Keratinocyte (primary cell): ENCODE data around the gene SPRYD3. TPM values are rescaled to one million over a fixed set of nuclear protein-coding genes. Genes with fewer than 3 reads are reported as not detected.
A peak's percentile ranks its signal among the peaks of the same experiment; 100 is the strongest.

ENCODE experiments used
- DNase-seq: peaks from one replicate; pipeline ENCODE4 v3.0.0-alpha.2; 2011; ENCODE audit warnings: low read depth, missing footprints, low spot score
- FAIRE-seq: peaks from 2 replicates; lab custom pipeline; 2011; peaks lifted over from hg19 to GRCh38; lab: Jason Lieb, UNC
- H2AFZ ChIP-seq: 2 replicates; pipeline ENCODE4 v1.6.0; 2012; ENCODE audit warnings: low read length, control low read depth, inconsistent platforms; ENCODE audit not compliant: control insufficient read depth
- H3K27ac ChIP-seq: 2 replicates; pipeline ENCODE4 v1.5.1; 2011; ENCODE audit warnings: low read length; ENCODE audit not compliant: control insufficient read depth, insufficient read depth
- H3K27me3 ChIP-seq: 3 replicates; pipeline ENCODE4 v1.6.0; 2011; ENCODE audit warnings: low read length; ENCODE audit not compliant: control insufficient read depth, insufficient read depth; ENCODE audit errors: extremely low read depth
- H3K36me3 ChIP-seq, 2 experiments: 2 replicates in 1 of 2; 3 replicates in 1 of 2; pipeline ENCODE4 v1.5.1; 2011; ENCODE audit warnings: low read length in 2 of 2, mild to moderate bottlenecking in 1 of 2; ENCODE audit not compliant: control insufficient read depth in 2 of 2, insufficient read depth in 2 of 2; ENCODE audit errors: extremely low read depth in 1 of 2
- H3K4me1 ChIP-seq: 3 replicates; pipeline ENCODE4 v1.5.1; 2011; ENCODE audit warnings: low read length; ENCODE audit not compliant: control insufficient read depth, insufficient read depth; ENCODE audit errors: extremely low read depth
- H3K4me2 ChIP-seq: 3 replicates; pipeline ENCODE4 v1.6.0; 2011; ENCODE audit warnings: low read depth, low read length; ENCODE audit not compliant: control insufficient read depth, insufficient read depth; ENCODE audit errors: extremely low read depth
- H3K4me3 ChIP-seq, 3 experiments: fragments of 200-600 bp in 1 of 3; sonication (generic) in 1 of 3; 2 replicates in 2 of 3; 3 replicates in 1 of 3; pipeline ENCODE4 v1.5.1; 2011 to 2016; ENCODE audit warnings: low read length in 3 of 3, mild to moderate bottlenecking in 3 of 3, control low read depth in 2 of 3, inconsistent platforms in 1 of 3, low read depth in 1 of 3, mixed read lengths in 1 of 3, mixed run types in 1 of 3, moderate library complexity in 1 of 3; ENCODE audit not compliant: control insufficient read depth in 2 of 3, insufficient read depth in 2 of 3; ENCODE audit errors: extremely low read depth in 1 of 3
- H3K79me2 ChIP-seq: 2 replicates; pipeline ENCODE4 v1.6.0; 2012; ENCODE audit warnings: low read length; ENCODE audit not compliant: control insufficient read depth, insufficient read depth
- H3K9ac ChIP-seq: 3 replicates; pipeline ENCODE4 v1.6.0; 2011; ENCODE audit warnings: low read length; ENCODE audit not compliant: control insufficient read depth, insufficient read depth; ENCODE audit errors: extremely low read depth
- H3K9me1 ChIP-seq: 3 replicates; pipeline ENCODE4 v1.6.0; 2011; ENCODE audit warnings: low read length; ENCODE audit not compliant: control insufficient read depth, insufficient read depth; ENCODE audit errors: extremely low read depth
- H3K9me3 ChIP-seq: 2 replicates; pipeline ENCODE4 v1.5.1; 2012; ENCODE audit warnings: low read depth, low read length; ENCODE audit not compliant: control insufficient read depth
- H4K20me1 ChIP-seq: 3 replicates; pipeline ENCODE4 v1.6.0; 2011; ENCODE audit warnings: low read length; ENCODE audit not compliant: control insufficient read depth, insufficient read depth; ENCODE audit errors: extremely low read depth
- EZH2 ChIP-seq: IDR thresholded peaks from one replicate; pipeline ENCODE4 v1.6.1; 2012; ENCODE audit warnings: inconsistent platforms, mild to moderate bottlenecking, low read length, moderate library complexity
- dilution Hi-C: fragments of 300-500 bp; cut with MboI; formaldehyde crosslinking; loops from one replicate; pipeline ENCODE4 v1.7.0; 2020; ENCODE audit warnings: low sequenced_read_pairs; ENCODE audit not compliant: extremely low pct_ligation_motif_present
- polyA plus RNA-seq, 5 experiments: library from polyadenylated mRNA; depleted of rRNA in 3 of 5; stranded (reverse) in 3 of 5; stranded (forward) in 1 of 5; unstranded in 1 of 5; fragments of >200 nt; gene quantifications; 1 replicate in 1 of 5; 2 replicates in 3 of 5; 3 replicates in 1 of 5; pipeline versions ENCODE4 v1.2.1 to v1.2.3, GENCODE V29; 2011 to 2012; ENCODE audit warnings: missing spikeins in 2 of 5, low read depth in 1 of 5, low replicate concordance in 1 of 5
- TF ChIP-seq, protein P1 (sequence below), 3 experiments: IDR thresholded peaks in 1 of 3; conservative IDR thresholded peaks in 1 of 3; optimal IDR thresholded peaks in 1 of 3; 2 replicates in 2 of 3; 3 replicates in 1 of 3; pipeline versions ENCODE3 to v1.5.1; 2011; ENCODE audit warnings: low read length in 3 of 3, mild to moderate bottlenecking in 3 of 3, moderate library complexity in 2 of 3, control low read depth in 1 of 3, inconsistent platforms in 1 of 3; ENCODE audit not compliant: insufficient read depth in 2 of 3; ENCODE audit errors: extremely low read depth in 1 of 3

The SPRYD3 gene
- polyA plus RNA-seq, 1 donor (not counting 4 experiments of a cell fraction or from before 2014, with no cell fraction given), result 27.5 TPM

GRCh38 chr12:53054112-53054878, 24.9 kb downstream of the SPRYD3 start:
- peaks cover 0 to 3% of the 10 kb centered on the region in 2 experiments for H3K36me3 ChIP-seq
- H3K4me3 ChIP-seq, result peak overlapping the region; percentile 54 to 90 (median 85)
- H3K9me3 ChIP-seq, result no peaks in the 10 kb centered on the region
- dilution Hi-C loops, result no loop called here
- H2AFZ ChIP-seq, result peak overlapping the region; percentile 94
- peaks cover 26% of the 10 kb centered on the region for H3K4me1 ChIP-seq
- H3K9me1 ChIP-seq, result peaks cover 3% of the 10 kb centered on the region
- H3K27ac ChIP-seq, result peak overlapping the region; percentile 86
- no peaks in the 10 kb centered on the region for H3K79me2 ChIP-seq
- H3K9ac ChIP-seq, result peak overlapping the region; percentile 84
- peak overlapping the region; percentile 79 for H3K4me2 ChIP-seq
- FAIRE-seq (peak; percentile 44), DNase-seq (peak; percentile 91)
- H4K20me1 ChIP-seq, result no peaks in the 10 kb centered on the region
- H3K27me3 ChIP-seq, result no peaks in the 10 kb centered on the region
- TF ChIP-seq EZH2, result no peak
- TF ChIP-seq, protein P1, sequence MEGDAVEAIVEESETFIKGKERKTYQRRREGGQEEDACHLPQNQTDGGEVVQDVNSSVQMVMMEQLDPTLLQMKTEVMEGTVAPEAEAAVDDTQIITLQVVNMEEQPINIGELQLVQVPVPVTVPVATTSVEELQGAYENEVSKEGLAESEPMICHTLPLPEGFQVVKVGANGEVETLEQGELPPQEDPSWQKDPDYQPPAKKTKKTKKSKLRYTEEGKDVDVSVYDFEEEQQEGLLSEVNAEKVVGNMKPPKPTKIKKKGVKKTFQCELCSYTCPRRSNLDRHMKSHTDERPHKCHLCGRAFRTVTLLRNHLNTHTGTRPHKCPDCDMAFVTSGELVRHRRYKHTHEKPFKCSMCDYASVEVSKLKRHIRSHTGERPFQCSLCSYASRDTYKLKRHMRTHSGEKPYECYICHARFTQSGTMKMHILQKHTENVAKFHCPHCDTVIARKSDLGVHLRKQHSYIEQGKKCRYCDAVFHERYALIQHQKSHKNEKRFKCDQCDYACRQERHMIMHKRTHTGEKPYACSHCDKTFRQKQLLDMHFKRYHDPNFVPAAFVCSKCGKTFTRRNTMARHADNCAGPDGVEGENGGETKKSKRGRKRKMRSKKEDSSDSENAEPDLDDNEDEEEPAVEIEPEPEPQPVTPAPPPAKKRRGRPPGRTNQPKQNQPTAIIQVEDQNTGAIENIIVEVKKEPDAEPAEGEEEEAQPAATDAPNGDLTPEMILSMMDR (optimal IDR thresholded peaks at IDR 0.05 in 1 of 3, IDR thresholded peaks at IDR 0.05 in 1 of 3, conservative IDR thresholded peaks at IDR 0.05 in 1 of 3; ENCODE audit: extremely low read depth in 1 of 3, insufficient read depth in 2 of 3, low read length in 3 of 3), result no peak

DNA sequence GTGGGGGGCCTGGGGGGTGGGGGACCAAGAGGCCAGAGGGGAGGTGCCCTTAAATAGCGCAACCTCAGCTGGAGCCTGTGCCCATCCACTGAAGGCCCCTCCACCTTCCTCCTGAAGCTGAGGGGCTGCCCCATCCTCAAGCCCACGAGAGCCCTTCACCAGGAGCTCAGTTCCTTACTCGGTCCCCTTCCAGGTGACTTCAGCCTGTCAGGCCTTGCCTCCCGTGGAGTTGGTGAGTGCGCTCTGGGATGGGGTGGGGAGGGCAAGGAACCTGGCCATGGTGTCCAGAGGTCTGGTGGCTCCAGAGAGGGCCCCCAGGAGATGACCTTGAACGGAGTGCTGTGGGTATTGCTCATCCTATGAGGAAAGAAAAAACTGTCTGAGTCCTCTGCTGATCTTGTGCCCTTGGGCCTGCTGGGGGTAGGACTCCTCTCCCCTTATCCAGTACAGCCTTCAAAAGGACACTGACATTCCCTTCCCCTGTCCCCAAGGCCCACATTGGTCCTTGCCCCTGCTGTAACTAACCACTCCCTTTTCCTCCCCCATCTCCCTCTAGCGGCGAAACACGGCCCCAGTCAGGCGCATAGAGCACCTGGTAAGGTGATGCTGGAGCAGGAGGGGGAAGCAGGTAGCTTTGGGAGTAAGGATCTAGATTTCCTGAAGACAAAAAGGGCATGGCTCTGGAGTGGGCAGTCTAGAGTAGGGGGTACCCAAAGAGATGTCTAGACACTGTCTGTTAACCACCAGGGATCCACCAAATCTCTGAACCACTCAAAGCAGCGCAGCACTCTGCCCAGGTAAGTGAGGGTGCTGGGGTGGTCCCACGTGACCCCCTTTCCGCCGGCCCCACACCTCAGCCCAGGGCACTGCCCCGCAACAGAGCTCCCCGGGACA, 25.7 kb downstream of the SPRYD3 start:
- DNase-seq (no peak), FAIRE-seq (peak; percentile 63)
- Histone ChIP-seq H3K9ac (peak overlapping the region; percentile 84), H3K4me2 (peak overlapping the region; percentile 79), H3K4me3 (peak overlapping the region; percentile 54 to 90 (median 85)), H3K4me1 (peaks cover 32% of the 10 kb centered on the region), H3K9me3 (no peaks in the 10 kb centered on the region), H4K20me1 (no peaks in the 10 kb centered on the region), H3K36me3 (peaks cover 0 to 3% of the 10 kb centered on the region in 2 experiments), H2AFZ (peak overlapping the region; percentile 94), H3K27ac (peak overlapping the region; percentile 86), H3K9me1 (peaks cover 3% of the 10 kb centered on the region), H3K79me2 (no peaks in the 10 kb centered on the region), H3K27me3 (no peaks in the 10 kb centered on the region)
- TF ChIP-seq EZH2, result no peak
- TF ChIP-seq, protein P1 (optimal IDR thresholded peaks at IDR 0.05 in 1 of 3, IDR thresholded peaks at IDR 0.05 in 1 of 3, conservative IDR thresholded peaks at IDR 0.05 in 1 of 3; ENCODE audit: extremely low read depth in 1 of 3, insufficient read depth in 2 of 3, low read length in 3 of 3), result peak in 2 of 3 experiments; percentile 90 to 99
- dilution Hi-C loops, result no loop called here
